Measurements from ENCODE around the gene SSTR3.

DNA sequence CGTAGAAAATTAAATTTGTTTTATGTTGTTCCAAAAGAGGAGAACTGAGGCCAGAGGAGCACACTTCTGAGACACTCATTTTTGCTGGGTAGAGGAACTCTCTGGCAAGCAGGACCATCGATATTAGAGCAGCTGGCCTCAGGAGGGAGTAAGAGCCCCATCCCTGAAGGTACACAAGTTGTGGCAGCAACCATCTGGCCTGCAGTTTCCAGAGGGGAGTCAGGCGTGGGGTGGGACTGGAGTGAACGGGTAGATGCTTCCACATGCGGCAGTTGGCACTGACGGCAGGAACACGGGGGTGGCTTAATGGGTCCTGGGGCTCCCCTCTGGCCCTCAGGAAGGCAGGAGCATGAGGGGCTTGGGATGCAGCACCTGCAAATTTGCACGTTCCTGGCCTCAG is 13.2 kb upstream of the SSTR3 start:
- TF ChIP-seq, protein P1, sequence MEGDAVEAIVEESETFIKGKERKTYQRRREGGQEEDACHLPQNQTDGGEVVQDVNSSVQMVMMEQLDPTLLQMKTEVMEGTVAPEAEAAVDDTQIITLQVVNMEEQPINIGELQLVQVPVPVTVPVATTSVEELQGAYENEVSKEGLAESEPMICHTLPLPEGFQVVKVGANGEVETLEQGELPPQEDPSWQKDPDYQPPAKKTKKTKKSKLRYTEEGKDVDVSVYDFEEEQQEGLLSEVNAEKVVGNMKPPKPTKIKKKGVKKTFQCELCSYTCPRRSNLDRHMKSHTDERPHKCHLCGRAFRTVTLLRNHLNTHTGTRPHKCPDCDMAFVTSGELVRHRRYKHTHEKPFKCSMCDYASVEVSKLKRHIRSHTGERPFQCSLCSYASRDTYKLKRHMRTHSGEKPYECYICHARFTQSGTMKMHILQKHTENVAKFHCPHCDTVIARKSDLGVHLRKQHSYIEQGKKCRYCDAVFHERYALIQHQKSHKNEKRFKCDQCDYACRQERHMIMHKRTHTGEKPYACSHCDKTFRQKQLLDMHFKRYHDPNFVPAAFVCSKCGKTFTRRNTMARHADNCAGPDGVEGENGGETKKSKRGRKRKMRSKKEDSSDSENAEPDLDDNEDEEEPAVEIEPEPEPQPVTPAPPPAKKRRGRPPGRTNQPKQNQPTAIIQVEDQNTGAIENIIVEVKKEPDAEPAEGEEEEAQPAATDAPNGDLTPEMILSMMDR (IDR thresholded peaks at IDR 0.05; ENCODE audit: low read length), result peak; percentile 32; the same call in 1 of the 2 replicates
- no peak for TF ChIP-seq EZH2 (IDR thresholded peaks at IDR 0.05; ENCODE audit: borderline replicate concordance, low read length)
